Activated CD8-positive, alpha-beta memory T cell treated with anti-CD3 and anti-CD28 coated beads for 4 hours (primary cell): ENCODE results near the gene EPN2.

Experiments used
- DNase-seq, 2 donors: peaks; one replicate each; pipeline ENCODE4 v3.0.0-alpha.2; 2020; ENCODE audit warnings: low read depth in 2 of 2

Gene EPN2

DNA sequence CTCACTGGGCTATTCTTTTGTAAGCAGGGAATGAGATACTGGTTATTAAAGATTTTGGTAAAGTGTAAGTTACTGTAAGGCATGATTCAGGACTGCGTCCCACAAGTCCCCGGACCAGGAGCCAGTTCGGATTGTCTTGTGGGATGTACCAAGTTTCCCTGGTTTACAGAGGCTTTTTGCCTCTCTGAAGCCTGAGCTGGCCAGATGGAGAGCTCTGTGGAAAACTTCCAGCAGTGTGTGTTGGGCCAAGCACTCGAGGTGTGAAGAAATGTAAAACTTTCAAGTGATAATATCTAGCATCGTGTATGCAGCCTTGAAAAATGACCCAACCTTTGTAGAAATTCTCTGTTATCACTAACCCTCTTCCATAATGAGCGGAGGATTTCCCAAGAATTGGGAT lies 2.4 kb downstream of the EPN2 start:
- DNase-seq = no peak

DNA sequence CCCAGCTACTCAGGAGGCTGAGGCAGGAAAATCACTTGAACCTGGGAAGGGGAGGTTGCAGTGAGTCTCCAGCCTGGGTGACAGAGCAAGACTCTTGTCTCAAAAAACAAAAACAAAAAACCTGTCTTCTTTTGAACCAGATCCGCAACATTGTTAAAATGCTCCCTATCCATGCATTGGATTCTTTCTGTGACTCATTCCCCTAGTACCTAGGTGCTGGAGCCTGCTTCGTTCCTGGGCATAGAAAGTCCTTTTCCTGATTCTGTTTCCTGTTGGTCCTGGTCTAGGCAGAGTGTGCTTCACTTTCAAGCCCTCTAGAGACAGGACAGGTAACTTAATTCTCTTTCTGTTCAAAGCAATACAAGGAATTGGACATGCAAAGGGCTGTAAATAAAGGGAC lies 5.2 kb downstream of the EPN2 start:
- no peak for DNase-seq

DNA sequence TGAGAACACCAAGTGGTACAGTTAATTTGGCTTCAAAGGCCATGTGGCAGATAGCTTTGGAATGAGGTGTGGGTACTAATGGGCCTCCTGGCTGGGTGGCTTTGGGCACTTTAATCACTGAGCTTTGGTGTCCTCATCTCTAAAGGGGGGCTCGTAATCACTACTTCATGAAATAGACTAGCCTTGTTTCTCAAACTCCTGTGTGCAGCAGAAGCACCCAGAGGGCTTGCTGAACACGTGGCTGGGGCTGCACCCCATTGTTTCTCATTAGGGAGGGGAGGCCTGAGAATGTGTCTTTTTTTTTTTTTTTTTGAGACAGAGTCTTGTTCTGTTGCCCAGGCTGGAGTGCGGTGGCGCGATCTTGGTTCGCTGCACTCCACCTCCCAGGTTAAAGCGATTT lies 5.8 kb downstream of the EPN2 start:
- no peak for DNase-seq

DNA sequence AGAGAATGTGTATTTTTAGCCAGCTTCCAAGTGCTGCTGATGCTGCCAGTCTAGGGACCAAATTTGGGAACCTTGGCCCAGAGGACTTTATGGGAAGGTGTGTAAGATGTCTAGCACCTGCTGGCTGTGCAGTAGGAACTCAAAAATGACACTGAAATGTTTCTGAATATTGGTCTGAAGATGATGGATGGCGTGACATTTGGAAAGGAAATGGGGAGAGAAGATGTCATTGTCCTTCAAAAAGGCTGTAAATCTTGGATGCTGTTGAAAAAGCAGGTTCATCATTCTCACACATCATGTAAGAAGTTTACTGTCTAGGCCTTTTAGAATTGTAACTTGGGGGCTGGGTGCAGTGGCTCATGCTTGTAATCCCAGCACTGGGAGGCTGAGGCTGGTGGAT lies 6.7 kb downstream of the EPN2 start:
- DNase-seq = no peak

DNA sequence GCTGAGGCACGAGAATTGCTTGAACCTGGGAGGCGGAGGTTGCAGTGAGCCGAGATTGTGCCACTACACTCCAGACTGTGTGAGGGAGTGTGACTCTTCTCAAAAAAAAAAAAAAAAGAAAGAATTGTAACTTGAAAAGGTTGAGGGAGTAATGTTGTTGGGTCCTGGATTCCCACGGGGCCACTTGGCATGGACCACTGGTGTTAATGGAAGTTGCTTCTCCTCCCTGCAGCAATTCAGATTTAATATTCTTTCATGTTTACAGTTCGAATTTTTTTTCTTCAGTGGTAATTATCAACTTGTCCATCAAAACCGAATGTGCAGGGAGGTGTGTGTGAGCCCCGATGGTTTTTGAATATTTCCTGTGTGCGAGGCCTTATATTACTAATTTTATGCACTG lies 7.2 kb downstream of the EPN2 start:
- no peak for DNase-seq

DNA sequence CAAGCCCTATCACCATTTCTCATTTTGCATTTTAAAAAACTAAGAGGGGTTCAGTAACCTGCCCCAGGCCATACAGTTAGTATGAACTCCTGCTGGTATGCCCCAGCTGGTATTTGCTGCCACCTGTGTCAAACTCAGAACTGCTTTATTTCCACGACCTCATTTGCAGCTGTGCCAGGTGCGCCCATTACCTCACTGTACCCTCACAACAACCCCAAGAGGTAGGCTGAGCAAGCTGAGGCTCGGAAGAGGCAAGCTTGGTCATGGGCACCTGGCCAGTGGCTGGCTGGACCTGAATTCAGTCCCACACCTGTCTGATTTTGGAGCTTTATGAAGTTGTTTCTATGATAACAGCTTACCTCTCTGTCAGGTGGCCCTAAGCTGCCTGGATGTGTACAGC lies 7.6 kb downstream of the EPN2 start:
- no peak for DNase-seq

DNA sequence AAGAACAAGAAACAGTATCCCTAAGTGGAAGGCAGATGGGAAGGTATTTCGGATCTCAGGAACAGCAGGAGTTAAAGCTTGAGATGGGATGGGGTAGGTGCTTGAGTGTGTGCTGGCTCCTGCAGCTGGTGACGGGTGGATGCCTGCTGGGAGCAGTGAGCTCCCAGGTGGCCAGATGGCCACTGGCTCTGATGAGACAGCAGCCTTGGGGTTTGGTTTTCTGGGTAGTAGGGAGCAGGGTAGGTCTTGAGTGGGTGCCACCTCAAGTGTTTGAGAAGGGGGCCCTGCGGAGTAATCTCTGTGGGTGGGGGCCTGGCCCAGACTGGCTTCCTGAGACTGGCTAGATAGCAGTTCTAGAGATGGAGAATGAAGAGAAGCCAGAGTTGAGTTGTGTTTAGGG lies 10.3 kb downstream of the EPN2 start:
- DNase-seq = no peak

DNA sequence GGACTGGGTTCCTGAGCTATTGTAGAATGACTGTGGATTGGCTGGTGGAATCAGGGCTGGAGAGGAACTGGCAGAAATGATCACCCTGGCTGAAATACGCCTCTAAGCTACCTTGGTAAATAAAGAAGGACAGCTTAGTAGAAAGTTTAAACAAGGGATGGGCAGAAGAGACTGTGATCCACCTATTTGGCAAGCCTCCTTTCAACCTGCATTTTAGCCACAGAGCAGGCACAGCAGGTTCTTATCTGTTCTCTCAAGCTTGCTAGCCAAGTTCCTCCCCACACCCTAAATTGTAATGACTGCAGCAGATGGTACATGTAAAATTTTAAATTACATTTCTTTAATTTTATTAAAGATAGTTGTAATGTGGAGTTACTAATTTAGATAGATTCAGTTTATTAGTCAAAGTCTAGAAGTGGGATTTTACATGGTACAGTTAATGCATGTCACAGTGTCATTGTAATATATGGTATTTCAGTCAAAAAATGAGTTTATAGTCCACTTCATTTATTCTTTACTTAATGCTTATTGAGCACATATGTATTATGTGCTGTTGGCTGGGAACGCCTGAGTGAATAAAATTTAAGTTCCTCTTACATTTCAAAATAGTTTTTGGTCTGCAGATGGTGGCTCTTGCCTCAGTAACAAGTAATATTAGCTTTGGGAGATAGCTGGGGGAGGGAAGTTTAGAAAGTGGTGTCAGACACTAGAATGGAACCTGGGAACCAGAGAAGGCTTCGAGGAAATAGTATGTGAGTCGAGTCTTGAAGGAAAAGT lies 11.2 kb downstream of the EPN2 start:
- DNase-seq = no peak

DNA sequence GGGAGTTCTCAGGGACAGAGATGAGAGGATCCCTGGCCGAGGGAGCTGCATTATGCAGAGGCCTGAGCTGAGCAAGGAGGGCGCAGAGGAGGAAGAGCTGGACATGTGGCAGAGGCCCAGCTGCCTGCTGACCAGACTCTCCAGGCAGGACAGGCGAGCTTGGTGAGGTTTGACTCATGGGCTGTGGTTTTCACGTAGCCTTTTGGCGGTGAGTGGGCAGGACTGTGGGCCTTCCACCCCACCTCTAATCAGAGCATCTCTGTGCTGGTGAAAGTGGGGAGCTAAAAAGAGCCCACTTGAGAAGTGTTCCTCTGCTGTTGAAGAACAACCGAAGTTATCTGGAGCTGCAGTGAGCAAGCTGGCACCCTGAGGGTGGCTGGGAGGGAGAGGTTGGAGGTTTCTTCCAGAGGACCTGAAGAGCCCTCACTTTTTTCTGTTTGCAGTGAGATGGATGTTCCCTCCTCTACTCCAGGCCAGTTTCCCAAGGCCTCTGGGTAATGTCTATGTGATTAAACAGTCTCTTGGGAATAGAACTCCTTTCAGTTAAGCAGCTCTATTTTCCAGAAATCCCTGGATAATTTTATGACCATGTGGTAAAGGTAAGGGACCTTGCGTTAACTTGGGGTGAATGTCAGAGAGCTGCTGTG lies 11.9 kb downstream of the EPN2 start:
- no peak for DNase-seq

DNA sequence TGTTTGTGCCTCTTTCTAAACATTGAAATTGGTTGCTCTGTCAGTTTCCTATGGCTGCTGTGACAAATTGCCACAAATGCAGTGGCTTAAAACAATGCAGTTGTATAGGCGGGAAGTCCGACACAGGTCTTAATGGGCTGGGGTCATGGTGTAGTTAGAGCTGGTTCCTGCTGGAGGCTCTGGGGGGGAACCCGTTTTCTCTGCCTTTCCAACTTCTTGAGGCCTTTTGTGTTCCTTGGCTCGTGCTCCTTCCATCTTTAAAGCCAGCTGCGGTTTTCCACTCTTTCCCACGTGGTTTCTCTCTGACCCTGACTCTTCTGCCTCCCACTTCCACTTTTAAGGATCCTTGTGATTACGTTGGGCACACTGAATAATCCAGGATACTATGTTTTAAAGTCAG lies 12.5 kb downstream of the EPN2 start:
- DNase-seq = no peak

DNA sequence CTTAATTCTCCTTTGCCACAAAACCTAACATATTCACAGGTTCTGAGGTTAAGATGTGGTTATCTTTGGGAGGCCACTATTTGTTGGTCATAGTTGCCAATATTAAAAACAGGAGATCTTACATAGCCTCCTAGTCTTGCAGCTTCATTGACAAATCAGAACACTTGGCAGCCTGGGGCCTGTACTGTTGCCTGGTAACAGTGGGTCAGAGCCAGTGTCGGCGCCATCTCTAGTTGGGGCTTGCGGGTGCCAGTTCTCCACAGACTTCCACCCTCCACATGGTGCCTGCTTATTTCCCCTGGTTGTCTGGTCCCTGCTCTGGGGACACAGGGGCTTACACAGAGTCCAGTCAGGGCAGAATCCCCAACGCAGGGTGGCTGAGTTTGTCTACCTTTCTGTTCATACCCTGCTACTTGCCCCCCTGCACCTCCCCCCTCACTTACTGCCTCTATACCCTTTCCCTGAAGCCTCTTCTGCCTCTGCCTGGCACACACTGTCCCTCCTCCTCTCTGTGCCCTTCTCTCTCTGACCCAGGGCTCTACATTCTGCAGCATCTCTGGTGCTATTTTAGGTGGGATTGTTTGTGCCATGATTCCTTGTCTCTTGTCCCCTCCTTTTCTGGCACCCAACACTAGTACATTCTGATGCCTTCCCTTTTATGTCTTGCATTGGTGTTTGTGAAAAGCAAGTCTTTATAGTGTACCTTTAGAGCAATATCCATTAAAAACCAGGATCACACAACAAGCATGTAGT lies 13.4 kb downstream of the EPN2 start:
- no peak for DNase-seq

DNA sequence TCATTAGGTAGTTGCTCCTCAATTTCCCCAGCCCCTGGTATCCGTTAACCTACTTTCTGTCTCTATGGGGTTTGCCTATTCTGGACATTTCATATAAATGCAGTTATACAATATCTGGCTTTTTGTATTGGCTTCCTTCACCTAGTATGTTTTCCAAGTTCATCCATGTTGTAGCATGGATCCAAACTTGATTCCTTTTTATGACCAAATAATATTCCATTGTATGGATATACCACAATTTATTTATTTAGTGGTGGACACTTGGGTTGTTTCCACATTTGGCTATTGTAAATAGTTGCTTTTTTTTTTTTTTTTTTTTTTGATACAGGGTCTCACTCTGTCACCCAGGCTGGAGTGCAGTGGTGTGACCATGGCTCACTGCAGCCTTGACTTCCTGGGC lies 15.9 kb downstream of the EPN2 start:
- no peak for DNase-seq

DNA sequence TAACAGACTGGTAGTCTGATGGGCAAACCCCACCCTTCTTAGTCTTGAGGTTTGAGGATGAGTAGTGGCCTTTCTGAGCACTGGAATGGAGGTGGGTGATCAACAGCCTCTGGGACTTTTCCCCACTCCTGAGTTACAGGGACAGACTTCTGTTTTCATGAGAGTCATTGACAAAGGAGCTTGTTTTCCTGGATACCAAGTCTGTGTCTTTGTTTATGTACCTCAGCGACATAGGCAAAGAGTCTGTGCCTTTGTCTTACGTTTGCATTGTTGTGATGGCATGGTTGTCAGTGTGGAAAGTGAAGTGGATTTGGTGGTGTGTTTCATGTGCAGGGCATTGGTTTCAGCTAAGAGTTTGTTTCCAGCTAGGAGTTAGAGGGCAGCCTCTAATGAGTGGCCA lies 17.5 kb downstream of the EPN2 start:
- DNase-seq = no peak

DNA sequence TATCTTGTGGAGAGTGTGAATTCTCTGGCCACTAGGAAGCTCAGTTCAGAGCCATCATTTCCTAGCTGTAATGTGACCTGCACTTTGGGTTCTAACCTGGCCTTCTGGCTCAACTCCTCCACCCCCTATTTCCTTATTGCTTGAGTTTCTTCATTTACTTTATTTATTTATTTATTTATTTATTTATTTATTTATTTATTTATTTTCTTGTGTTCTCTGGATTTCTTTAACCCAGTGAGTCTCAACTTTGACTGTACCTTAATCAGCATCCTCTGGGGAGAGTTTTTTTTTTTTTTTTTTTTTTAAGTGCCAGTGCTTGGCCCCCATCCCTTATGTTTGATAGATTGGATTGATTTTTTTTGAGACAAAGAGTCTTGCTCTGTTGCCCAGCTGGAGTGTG lies 18.1 kb downstream of the EPN2 start:
- no peak for DNase-seq

DNA sequence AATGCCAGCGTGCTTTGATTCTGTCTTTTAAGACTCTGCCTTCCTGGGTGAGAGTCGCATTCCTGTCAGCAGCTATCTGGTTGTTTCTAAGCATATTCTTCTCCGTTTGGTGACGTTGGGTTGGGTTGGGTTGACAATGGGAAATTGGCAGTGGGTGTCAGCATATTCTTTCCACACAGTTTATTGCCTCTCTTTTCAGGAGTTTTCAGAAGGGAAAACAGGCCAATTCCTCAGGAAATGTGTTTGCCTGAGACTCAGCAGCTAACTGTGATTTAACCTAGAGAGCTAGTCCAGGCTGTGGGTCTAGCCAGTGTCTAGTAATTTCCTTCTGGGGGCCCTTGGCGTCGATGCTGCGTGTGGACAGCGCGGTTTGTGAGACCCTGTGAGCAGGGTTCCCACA lies 21.2 kb downstream of the EPN2 start:
- no peak for DNase-seq

DNA sequence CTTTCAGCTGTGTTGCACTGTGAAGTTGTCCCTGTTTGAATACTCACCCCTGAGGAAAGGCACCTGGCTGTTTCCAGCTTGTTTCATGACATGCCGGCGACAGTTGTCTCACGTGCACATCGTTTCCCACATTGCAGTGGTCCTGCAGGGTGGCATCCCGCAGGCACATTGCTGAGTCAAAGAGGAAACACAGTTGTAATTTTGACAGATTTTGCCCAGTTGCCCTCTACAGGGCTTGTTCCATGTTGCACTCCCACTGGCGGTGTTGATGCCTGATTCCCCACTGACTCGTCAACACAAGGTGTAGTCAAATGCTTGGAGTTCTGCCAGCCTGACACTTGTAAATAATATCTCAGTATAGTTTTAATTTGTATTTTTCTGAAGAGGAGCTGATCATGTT lies 23.8 kb downstream of the EPN2 start:
- DNase-seq = no peak

DNA sequence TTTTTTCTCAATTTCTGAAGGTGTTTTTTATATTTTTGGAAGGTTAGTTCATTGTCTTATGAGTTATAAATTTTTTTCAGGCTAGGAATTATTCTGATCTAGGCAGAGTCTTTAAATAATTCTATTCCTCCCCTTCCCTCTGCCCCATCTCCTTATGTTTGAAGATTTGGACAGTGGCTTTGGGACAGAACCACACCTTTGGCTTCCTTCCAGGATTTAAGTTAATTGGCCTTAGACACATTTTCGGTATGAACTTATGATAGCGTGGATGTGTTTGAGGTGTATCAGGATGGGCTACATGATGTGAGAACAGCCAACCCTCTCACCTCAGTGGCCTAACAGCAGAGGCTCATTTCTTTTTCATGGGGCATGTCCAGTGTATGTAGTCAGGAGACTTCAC lies 24.3 kb downstream of the EPN2 start:
- DNase-seq = no peak

DNA sequence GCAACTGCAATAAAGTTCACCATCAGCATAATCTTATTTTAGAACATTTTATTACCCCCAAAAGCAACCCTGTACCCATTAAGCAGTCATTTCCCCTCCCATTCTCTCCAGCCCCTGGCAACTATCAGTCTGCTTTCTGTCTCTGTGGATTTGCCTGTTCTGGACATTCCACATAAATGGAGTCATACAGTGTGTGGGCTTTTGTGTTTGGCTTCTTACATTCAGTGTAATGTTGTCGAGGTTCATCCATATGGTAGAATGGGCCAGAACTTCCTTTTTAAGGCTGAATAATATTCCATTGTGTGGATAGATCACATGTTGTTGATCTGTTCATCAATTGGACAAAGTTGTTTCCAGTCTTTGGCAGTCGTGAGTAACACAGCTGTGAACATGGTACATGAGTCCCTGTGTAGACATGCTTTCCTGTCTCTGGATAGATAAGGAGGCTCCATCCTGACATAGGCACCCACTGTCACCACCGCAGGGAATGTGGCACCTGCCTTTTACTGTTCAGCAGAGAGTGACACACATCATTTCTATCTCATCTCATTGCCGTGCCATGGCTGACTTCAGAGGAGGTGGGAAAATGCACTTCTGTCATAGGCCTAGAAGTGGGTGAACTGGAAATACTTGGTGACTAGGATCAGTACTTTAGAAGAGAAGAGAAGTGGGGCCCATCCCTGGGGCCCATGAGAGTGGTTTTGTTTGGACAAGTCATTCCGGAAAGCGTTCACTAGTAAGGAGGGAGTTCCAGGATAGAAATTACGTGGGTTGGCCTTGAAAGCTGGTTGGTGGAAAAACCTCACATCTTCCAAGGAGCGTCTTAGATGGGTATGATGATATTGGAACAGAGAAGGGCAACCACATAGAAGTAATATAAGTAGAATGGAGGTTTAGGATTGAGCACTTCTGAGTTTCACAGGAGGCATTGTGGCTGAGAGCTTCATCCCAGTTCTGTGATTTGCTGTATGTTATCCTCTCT lies 25.8 kb downstream of the EPN2 start:
- DNase-seq = no peak

DNA sequence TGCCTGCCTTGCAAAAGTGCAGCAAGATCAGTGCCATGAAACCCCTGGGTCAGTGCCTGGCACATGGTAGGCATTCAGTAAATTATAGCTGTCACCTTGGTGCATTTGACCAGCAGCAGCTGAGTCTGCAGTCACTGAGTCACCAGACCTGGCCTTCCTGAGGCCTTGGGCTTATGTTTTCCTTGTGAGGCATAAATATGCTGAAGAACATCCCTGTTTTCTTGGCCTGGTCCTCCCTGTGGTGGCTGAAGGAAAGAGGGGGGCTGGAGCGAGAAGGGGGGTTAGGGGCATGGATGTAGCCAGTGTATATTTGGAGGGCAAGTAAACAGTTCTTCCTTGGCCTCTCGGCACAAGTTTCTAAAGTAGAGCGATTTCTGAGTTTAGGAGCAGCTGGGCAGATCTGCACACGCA lies 26.5 kb downstream of the EPN2 start:
- DNase-seq = no peak

DNA sequence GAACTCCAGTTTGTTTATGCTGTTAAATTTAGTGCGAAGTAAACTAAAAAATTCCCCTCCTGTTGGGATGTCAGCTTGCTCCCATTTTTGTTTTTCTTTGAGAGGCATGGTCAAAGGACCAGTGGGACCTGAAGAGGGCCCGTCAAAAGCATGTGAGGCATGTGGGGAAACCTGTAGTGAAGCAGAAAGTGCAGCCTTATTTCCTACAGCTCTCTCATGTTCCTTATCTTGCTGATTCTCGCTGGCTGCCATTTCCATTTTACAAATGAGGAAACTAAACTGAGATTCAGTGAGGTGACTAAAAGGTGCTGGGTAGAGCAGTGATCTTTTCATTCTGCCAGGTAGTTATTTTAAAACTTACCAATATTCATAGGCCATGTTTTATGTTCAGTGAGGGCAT lies 27.1 kb downstream of the EPN2 start:
- no peak for DNase-seq

DNA sequence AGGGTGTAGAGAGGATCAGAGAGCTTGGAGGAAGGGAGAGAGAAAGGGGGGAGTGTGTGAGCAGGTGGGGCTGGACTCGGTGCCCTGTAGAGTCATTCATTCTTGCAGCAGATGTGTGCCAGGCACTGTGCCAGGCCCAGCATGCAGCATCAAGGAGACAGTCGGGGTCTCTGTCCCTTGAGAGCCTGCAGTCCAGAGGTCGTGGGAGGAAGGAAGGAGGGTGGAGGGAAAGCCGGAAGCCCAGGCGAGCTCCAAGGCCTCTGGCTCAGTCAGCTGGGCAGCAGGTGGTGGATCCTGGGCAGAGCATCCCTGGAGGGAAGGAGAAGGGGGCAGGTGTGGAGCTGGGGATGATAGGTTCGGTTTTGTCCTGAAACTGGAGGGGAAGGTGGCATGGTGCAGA lies 27.5 kb downstream of the EPN2 start:
- DNase-seq = no peak

DNA sequence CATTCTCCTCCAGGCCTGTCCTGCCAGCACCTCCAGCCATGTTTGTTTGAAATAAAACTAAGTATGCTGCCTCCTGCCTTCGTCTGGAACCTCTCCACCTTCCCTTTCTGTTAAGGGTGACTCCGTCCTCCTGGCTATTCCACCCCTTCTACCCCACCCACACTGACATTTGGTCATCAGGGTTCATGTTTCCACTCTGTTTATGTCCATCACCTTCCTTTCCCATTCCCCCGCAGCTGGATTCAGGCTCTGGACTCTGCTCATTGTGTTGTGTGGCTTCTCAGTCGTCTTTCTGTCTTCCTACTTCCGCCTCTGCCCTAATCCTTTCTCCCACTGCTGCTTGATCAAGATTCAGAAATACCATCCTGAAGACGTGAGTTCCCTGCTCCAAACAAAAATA lies 28.6 kb downstream of the EPN2 start:
- DNase-seq = no peak
